ENCODE results near the gene TNFRSF17.
A peak's percentile ranks its signal among the peaks of the same experiment; 100 is the strongest.

The TNFRSF17 gene

GRCh38 chr16:12009462-12009861, 44.5 kb downstream of the TNFRSF17 start:
- DNase-seq: no peak

GRCh38 chr16:12009922-12010321, 44.9 kb downstream of the TNFRSF17 start:
- DNase-seq: no peak

GRCh38 chr16:12010388-12011251, 45.6 kb downstream of the TNFRSF17 start:
- peak; percentile 3 for DNase-seq

GRCh38 chr16:12011565-12011964, 46.6 kb downstream of the TNFRSF17 start:
- no peak for DNase-seq

GRCh38 chr16:12016291-12016947, 51.4 kb downstream of the TNFRSF17 start:
- DNase-seq: no peak

- no peak for DNase-seq
Measured at GRCh38 chr16:12017558-12017957, 52.5 kb downstream of the TNFRSF17 start.

Data from CD4-positive, alpha-beta T cell treated with Interferon gamma for 1 hour (primary cell).